Lower lobe of right lung (tissue), 2 donors: ENCODE results near the gene SPATA24. TPM values are rescaled to one million over a fixed set of nuclear protein-coding genes. Genes with fewer than 3 reads are reported as not detected.
"Not testable (repeated sequence)": the region's sequence is repeated elsewhere in the genome, so short reads cannot be mapped to it uniquely, and the experiment has no call there.

Source experiments
- ATAC-seq, 2 donors: fragments of 200-7000 bp; cut with Tn5 transposase; one replicate each; pipeline ENCODE4 v1.9.1; 2020 to 2022; ENCODE audit warnings: mild to moderate bottlenecking in 2 of 2, moderate library complexity in 2 of 2
- DNase-seq: peaks from one replicate; pipeline ENCODE4 v3.0.0-alpha.2; 2020
- H3K27ac ChIP-seq: fragments of 200-600 bp; one replicate; pipeline ENCODE4 v1.8.0; 2022
- H3K27me3 ChIP-seq: fragments of 200-600 bp; one replicate; pipeline ENCODE4 v1.8.0; 2022; ENCODE audit warnings: low read depth
- H3K36me3 ChIP-seq: fragments of 200-600 bp; one replicate; pipeline ENCODE4 v1.8.0; 2022; ENCODE audit warnings: mild to moderate bottlenecking
- H3K4me1 ChIP-seq: fragments of 200-600 bp; one replicate; pipeline ENCODE4 v1.8.0; 2022
- H3K4me3 ChIP-seq: fragments of 200-600 bp; one replicate; pipeline ENCODE4 v1.8.0; 2022; ENCODE audit warnings: mild to moderate bottlenecking
- H3K9me3 ChIP-seq: fragments of 200-600 bp; one replicate; pipeline ENCODE4 v1.8.0; 2022
- intact Hi-C: fragments of 100-400 bp; cut with DNase I; formaldehyde crosslinking; loops from one replicate; pipeline ENCODE4 v1.11.0; 2022
- total RNA-seq: library from RNA; stranded (reverse); fragmentation: NEBNext Ultra II Directional; extraction: Animal tissue kit (Norgen Biotek cat#: 25700); gene quantifications from one replicate; pipeline ENCODE4 v1.2.1, GENCODE V29; 2021
- TF ChIP-seq, protein P1 (sequence below): fragments of 200-600 bp; IDR thresholded peaks from one replicate; pipeline ENCODE4 v1.8.0; 2022; ENCODE audit warnings: antibody characterized with exemption, mild to moderate bottlenecking
- donor health status: DM: no; HTN: yes; CAD: no; lungs with severe emphysema.

The SPATA24 gene
- total RNA-seq, 1 donor from 2014 or later: 3.5 TPM

DNA sequence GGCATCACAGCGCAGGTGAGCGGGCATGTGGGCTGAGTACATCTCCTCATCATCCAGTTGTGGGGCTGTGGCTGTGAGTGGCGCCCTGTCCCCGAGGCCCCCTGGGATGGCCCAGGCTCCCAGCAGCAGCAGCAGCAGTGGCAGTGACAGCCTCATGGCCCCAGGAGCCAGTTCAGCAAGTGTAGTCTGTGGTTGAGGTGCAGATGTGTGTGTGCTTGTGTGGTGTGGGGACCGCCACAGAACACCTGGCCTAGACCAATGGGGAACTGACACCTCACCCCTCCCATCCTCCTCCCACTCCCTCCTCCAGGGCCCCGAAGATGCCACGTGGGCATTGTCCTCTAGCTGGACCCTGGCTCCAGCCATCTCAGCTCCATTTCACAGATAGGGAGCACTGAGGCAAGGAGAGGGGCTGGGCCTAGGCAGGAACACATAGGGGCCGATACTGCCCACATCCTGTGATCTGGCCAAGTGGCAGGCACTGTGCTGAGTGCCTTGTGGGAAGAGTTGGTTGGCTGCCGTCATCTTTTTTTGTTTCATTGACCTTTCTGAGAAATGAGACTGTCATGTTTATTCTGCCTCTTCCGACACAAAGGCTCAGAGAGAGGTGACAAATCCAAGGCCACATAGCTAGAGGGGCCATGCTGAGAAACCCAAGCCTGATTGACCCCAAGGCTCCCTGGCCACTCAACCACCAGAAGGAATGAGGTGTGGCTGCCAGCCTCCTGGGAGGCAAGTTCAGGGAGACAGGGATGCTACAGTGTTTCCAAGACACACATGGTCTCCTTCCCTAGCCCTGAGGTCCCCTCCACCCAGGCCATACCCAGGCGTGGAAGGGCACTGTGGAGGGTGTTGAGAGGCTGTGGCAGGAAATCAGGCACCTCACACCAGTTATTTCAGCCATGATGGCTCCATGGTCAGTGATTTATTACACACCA lies 13.9 kb downstream of the SPATA24 start, which contains the start of gene MZB1:
Gene MZB1, minus strand, starts transcription at position 213 of the 938 bp plus-strand sequence. Its CDS starts 57 bp downstream, at position 156.
- intact Hi-C loops: no loop called here
- H3K27ac ChIP-seq: no peak within 1 kb of the TSS
- no peak for DNase-seq

DNA sequence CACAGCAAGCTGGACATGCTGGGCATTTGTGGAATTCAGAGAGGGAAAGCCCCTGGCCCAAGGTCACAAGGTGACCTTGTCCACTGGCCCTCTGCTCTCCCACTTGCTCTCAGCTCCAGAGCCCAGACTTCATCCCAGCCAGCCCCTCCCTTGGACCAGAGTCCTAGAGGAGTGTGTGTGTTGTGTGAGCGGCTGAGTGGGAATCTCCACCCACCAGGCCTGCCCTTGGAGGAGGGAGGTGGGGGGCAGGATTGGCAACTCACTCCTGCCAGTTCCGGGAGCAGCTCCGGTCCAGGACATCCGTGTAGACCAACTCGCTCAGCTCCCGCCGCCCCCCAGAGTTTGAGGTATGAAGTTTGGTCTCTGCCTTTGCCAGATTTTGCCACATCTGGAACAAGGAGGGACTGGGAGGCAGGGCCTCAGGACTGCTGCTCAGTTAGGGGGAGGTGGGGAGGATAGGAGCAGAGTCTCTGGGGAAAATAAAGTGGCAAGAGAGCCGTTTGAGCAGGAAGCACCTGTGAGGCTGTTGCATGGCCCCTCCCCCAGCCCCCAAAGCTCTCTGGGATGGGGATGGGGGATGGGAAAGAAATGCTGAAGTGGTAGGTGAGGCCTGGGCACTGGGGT lies 15.6 kb downstream of the SPATA24 start:
- H3K36me3 ChIP-seq: no peaks in the 10 kb centered on the region
- intact Hi-C loops: no loop called here
- peak overlapping the region; percentile 8 for H3K4me3 ChIP-seq
- ATAC-seq (no peak), DNase-seq (no peak)
- peaks cover 32% of the 10 kb centered on the region for H3K4me1 ChIP-seq
- TF ChIP-seq, protein P1, sequence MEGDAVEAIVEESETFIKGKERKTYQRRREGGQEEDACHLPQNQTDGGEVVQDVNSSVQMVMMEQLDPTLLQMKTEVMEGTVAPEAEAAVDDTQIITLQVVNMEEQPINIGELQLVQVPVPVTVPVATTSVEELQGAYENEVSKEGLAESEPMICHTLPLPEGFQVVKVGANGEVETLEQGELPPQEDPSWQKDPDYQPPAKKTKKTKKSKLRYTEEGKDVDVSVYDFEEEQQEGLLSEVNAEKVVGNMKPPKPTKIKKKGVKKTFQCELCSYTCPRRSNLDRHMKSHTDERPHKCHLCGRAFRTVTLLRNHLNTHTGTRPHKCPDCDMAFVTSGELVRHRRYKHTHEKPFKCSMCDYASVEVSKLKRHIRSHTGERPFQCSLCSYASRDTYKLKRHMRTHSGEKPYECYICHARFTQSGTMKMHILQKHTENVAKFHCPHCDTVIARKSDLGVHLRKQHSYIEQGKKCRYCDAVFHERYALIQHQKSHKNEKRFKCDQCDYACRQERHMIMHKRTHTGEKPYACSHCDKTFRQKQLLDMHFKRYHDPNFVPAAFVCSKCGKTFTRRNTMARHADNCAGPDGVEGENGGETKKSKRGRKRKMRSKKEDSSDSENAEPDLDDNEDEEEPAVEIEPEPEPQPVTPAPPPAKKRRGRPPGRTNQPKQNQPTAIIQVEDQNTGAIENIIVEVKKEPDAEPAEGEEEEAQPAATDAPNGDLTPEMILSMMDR: no peak
- no peak overlapping the region for H3K27ac ChIP-seq
- H3K27me3 ChIP-seq: peaks cover 7% of the 10 kb centered on the region
- H3K9me3 ChIP-seq: no peaks in the 10 kb centered on the region

More for the DNA sequence above, 13.9 kb downstream of the SPATA24 start, which contains the start of gene MZB1:
- H3K27me3 ChIP-seq: peaks cover 24% of the 10 kb centered on the region
- H3K4me1 ChIP-seq: peaks cover 44% of the 10 kb centered on the region
- peak within 1 kb of the TSS; percentile 8 for H3K4me3 ChIP-seq
- peak in 1 of 2 donors; percentile 9 for ATAC-seq
- TF ChIP-seq, protein P1: no peak
- no peaks in the 10 kb centered on the region for H3K36me3 ChIP-seq
- H3K9me3 ChIP-seq: no peaks in the 10 kb centered on the region

DNA sequence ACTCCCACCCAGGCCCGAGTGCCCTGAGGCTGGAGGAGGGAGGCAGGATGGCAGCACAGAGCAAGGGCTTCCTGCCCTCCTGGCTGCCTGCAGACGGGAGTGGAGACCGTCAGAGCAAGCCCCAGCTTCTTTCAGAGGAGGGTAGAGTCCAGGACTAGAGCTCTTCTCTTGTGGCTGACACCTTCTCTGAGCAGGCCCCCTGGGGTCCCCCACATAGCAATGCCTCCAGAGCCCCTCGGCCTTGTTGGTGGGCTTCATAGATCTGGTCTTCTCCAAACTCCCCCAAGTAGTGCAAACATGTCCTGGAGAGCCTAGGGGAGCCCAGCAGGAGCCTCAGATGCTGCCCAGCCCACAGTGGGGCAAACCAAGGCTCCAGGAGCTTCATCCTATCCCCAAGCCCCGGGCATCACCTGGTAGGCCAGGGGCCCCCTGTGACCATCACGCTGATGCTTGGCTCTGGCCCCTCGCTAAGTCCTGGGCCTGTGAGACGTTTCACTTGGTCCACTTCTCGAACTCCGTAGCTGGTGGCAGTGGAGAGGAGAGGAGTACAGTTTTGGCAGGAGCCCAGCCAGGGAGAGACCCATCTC lies 16.2 kb downstream of the SPATA24 start:
- Histone ChIP-seq H3K4me1 (peaks cover 26% of the 10 kb centered on the region), H3K27me3 (peaks cover 1% of the 10 kb centered on the region), H3K36me3 (no peaks in the 10 kb centered on the region), H3K9me3 (no peaks in the 10 kb centered on the region), H3K4me3 (no peak overlapping the region), H3K27ac (no peak overlapping the region)
- TF ChIP-seq, protein P1: no peak
- ATAC-seq (no peak), DNase-seq (no peak)
- intact Hi-C loops: no loop called here

DNA sequence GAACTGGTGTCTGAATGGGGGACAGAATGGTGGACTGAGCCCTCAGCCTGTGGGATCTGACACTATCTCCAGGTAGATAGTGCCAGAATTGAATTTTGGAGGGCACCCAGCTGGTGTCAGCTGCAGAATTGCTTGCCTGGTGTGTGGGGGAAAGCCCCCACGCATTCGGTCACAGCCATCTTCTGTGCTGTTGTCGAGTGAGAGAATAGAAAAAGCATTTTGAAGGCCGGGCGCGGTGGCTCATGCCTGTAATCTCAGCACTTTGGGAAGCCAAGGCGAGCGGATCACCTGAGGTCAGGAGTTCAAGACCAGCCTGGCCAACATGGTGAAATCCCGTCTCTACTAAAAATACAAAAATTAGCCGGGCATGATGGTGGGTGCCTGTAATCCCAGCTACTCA lies 16.9 kb downstream of the SPATA24 start:
- peaks cover 24% of the 10 kb centered on the region for H3K4me1 ChIP-seq
- not testable (repeated sequence) for DNase-seq, H3K9me3 ChIP-seq

DNA sequence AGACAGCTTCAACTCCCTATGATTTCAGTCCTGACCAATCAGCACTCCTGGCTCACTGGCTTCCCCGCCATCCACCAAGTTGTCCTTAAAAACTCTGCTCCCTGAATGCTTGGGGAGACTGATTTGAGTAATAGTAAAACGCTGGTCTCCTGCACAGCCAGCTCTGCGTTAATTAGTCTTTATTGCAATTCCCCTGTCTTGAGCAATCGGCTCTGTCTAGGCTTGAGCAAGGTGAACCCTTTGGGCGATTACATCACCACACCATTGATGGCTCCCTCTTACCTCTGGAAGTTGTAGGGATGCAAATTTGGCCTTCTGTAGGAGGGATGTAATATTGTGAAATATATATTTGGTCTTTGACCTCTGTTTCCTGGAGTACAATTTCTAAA lies 17.8 kb downstream of the SPATA24 start:
- no peak for DNase-seq
- H3K36me3 ChIP-seq: no peaks in the 10 kb centered on the region
- ATAC-seq: no peak
- TF ChIP-seq, protein P1: no peak
- intact Hi-C loops: no loop called here
- no peak overlapping the region for H3K27ac ChIP-seq
- peaks cover 18% of the 10 kb centered on the region for H3K4me1 ChIP-seq
- no peaks in the 10 kb centered on the region for H3K9me3 ChIP-seq
- no peak overlapping the region for H3K4me3 ChIP-seq
- no peaks in the 10 kb centered on the region for H3K27me3 ChIP-seq

More for the DNA sequence above, 16.9 kb downstream of the SPATA24 start:
- H3K36me3 ChIP-seq, H3K27me3 ChIP-seq, ATAC-seq, intact Hi-C loops, H3K27ac ChIP-seq, H3K4me3 ChIP-seq: not testable (repeated sequence)
